ENCODE data around the gene NSUN6. TPM values are rescaled to one million over a fixed set of nuclear protein-coding genes. Genes with fewer than 3 reads are reported as not detected.

The NSUN6 gene
- total and polyA plus RNA-seq, 2 experiments from 2014 or later = 18.1 to 37.4 TPM

- H3K27me3 ChIP-seq (ENCODE audit: insufficient read depth) = no peaks in the 10 kb centered on the region
- H3K27me3 Mint-ChIP-seq (ENCODE audit: insufficient read depth, low read depth, poor library complexity) = peaks cover 8% of the 10 kb centered on the region
- no peak overlapping the region for H3K27ac Mint-ChIP-seq
- no peak overlapping the region for H2AFZ ChIP-seq
- no peaks in the 10 kb centered on the region for H4K20me1 ChIP-seq (replicated peaks; ENCODE audit: insufficient read depth)
- peaks cover 34% of the 10 kb centered on the region for H3K9me3 Mint-ChIP-seq
- no peak overlapping the region for H3K4me2 ChIP-seq
- no peak overlapping the region for H3K4me3 ChIP-seq
- H3K9me2 ChIP-seq (ENCODE audit: insufficient read depth) = no peaks in the 10 kb centered on the region
- peaks cover 44% of the 10 kb centered on the region for H3K36me3 Mint-ChIP-seq (ENCODE audit: low read depth)
- no peak for DNase-seq (ENCODE audit: low spot score)
- no peaks in the 10 kb centered on the region for H3K4me1 ChIP-seq (ENCODE audit: insufficient read depth)
- TF ChIP-seq JUNB (IDR thresholded peaks at IDR 0.05; ENCODE audit: unreplicated experiment) = no peak
- no peak for TF ChIP-seq ZNF462 (CRISPR knock-in tag; IDR thresholded peaks at IDR 0.05)
- no peak for TF ChIP-seq EZH2 (IDR thresholded peaks at IDR 0.05; ENCODE audit: low read depth, unreplicated experiment)
- TF ChIP-seq CTCF (conservative IDR thresholded peaks at IDR 0.05; ENCODE audit: low read depth in 2 of 2) = no peak
- TF ChIP-seq STAT1 (IDR thresholded peaks at IDR 0.05; ENCODE audit: unreplicated experiment) = no peak
- TF ChIP-seq ZNF114 (CRISPR knock-in tag; IDR thresholded peaks at IDR 0.05) = no peak
- TF ChIP-seq CREB1 (CRISPR knock-in tag; IDR thresholded peaks at IDR 0.05; ENCODE audit: low read depth) = no peak
- TF ChIP-seq REST (IDR thresholded peaks at IDR 0.05; ENCODE audit: unreplicated experiment) = no peak
- TF ChIP-seq EZH2phosphoT487 (IDR thresholded peaks at IDR 0.05; ENCODE audit: unreplicated experiment) = no peak
- TF ChIP-seq ETS1 (IDR thresholded peaks at IDR 0.05) = no peak
- TF ChIP-seq POLR2AphosphoS5 (IDR thresholded peaks at IDR 0.05; ENCODE audit: low read depth) = no peak
- TF ChIP-seq ZNF331 (CRISPR knock-in tag; IDR thresholded peaks at IDR 0.05; ENCODE audit: low read depth) = no peak
- no peak for TF ChIP-seq NANOG (IDR thresholded peaks at IDR 0.05; ENCODE audit: borderline replicate concordance)
- H3K79me2 ChIP-seq (replicated peaks; ENCODE audit: insufficient read depth) = no peaks in the 10 kb centered on the region
- H3F3A ChIP-seq (replicated peaks; ENCODE audit: low read depth) = no peaks in the 10 kb centered on the region
- H3K4me1 Mint-ChIP-seq = no peaks in the 10 kb centered on the region
- H3K4me3 Mint-ChIP-seq = no peak overlapping the region; the same call in 2 of the 3 replicates
- no peak overlapping the region for H3K27ac ChIP-seq (ENCODE audit: low read depth)
- H3K36me3 ChIP-seq (ENCODE audit: insufficient read depth) = peaks cover 23% of the 10 kb centered on the region
- no peak for ATAC-seq
Measured at GRCh38 chr10:18577823-18578685, 73.3 kb downstream of the NSUN6 start.
